ENCODE data around the gene ZCCHC17. TPM values are rescaled to one million over a fixed set of nuclear protein-coding genes. Genes with fewer than 3 reads are reported as not detected.
A peak's percentile ranks its signal among the peaks of the same experiment; 100 is the strongest.

The ZCCHC17 gene
- polyA plus RNA-seq, 3 donors = 43.7 to 53.6 (median 52.6) TPM

DNA sequence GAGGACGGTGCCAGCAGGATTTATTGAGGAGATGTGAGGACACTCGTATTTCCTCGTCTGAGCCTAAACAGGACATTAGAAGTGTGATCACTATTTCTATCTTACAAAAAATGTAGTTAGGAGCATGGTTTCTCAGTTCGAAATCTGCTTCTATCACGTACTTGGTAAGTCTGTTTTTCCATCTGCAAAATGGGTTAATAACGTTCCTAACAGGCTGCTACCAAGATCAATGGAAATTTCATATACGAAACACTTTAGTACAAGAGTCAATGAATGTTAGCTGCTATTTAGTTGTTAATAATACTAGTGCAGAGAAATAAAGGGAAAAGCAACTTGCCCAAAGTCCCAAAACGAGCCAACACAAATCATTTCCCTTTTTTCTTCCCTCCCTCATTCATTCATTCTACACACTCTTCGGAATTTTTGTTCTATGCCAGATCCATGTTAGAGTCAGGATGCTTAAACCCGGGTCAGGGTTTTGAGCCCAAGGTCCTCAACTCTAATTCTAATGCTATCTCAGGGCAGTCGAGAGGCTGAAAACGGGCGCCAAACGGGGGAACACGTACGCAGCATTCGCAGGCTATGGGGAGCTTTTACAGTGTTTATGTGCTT is 852 bp upstream of the ZCCHC17 start:
- DNase-seq (ENCODE audit: extremely low read depth in 1 of 11, low read depth in 9 of 11, low spot score in 4 of 11) = no peak

DNA sequence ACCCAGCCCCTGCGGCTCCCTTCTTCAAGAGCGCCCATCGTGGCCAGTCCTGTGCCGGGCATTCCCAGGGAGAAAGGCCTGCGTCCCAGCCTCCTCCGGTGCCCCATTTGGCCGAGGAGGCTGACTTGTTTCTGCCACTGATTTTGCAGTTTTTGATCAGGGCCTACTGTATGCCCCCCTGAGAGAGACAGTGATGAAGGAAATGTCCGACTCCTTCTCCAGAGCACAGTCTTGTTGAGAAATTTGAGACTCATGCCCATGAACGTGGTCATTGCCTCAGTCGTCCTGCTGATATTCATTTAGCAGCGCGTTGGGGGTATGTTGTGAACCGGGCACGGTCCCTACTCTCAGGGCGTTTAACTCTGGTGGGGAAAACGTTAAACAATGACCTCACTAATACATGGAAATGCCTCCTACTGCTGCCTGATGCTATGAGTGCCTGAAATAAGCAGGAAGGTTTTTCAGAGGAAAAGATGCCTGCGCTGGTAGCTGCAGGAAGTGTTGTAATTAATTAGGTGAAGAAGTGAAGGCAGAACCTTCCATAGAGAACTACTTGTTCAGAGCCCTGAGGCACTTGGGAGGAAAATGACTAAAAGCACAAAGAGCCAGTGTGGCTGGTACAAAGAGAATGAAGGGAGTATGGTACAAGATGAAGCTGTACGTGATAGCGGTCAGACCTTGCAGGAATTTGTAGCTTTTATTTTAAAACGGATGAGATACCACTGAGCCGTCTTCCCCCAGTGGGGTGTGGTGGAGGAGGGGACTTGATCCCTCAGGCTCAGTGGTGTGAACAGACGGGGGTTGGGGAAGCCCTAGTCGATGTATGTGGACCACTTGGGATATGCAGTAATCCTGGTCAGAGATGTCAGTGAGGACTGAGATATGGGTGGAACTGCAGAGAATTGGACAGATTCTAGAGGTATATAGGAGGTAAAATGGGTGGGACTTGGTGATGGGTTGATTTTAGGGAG is 730 bp downstream of the ZCCHC17 start:
- DNase-seq (ENCODE audit: extremely low read depth in 1 of 11, low read depth in 9 of 11, low spot score in 4 of 11) = peak in 9 of 11 donors; percentile 7 to 20 (median 15)

DNA sequence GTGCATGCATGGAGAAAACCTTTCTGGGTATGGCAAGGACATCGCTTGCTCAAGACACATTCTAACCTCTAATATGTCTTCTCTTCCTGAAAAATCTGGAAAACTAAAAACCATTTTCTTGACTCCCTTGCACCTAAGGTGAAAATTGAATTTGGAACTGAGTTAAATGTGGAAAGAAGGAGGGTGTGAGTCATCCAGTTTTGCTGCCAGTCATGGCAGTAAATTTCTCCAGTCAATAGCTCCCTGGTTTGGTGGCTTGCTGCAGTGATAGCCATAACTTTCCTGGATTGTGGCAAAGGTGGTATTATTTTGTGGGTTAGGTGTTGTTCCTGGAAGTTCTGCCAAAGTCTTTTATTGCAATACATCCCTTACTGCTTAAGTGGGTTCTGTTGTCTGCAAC is 2.5 kb downstream of the ZCCHC17 start:
- no peak for DNase-seq (ENCODE audit: extremely low read depth in 1 of 11, low read depth in 9 of 11, low spot score in 4 of 11)

DNA sequence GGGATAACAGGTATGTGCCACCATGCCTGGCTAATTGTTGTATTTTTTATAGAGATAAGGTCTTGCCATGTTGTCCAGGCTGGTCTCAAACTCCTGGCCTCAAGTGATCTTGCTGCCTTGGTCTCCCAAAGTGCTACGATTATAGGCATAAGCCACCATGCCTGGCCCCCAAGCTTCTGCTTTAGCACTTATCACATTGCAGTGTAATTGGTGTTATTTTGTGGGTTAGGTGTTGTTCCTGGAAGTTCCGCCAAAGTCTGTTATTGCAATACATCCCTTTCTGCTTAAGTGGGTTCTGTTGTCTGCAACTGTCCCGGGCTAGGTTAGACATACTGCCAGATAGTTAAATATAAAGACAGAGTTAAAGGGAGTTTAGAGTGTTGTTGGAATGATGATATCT is 3.4 kb downstream of the ZCCHC17 start:
- DNase-seq (ENCODE audit: extremely low read depth in 1 of 11, low read depth in 9 of 11, low spot score in 4 of 11) = no peak

DNA sequence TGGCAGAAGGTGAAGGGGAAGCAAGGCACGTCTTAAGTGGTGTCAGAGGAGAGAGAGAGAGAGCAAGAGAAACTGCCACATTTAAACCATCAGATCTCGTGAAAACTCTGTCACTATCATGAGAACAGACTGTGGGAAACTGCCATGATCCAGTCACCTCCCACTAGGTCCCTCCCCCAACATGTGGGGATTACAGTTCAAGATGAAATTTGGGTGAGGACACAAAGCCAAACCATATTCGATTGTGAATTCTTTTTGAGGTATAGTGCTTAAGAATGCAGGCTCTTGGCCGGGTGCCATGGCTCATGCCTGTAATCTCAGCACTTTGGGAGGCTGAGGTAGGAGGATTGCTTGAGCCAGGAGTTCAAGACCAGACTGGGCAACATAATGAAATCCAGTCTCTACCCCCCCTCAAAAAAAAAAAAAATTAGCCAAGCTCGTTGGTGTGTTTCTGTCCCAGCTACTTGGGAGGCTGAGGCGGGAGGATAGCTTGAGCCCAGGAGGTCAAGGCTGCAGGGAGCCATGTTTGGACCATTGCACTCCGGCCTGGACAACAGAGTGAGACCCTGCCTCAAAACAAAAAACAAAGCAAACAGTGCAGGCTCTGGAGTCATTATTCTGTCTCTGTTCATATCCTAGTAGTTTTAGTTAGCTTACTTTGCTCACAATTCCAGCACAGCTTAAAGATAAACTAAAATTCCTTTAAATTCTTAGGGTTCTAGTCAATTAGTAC is 6.0 kb downstream of the ZCCHC17 start:
- DNase-seq (ENCODE audit: extremely low read depth in 1 of 11, low read depth in 9 of 11, low spot score in 4 of 11) = no peak

DNA sequence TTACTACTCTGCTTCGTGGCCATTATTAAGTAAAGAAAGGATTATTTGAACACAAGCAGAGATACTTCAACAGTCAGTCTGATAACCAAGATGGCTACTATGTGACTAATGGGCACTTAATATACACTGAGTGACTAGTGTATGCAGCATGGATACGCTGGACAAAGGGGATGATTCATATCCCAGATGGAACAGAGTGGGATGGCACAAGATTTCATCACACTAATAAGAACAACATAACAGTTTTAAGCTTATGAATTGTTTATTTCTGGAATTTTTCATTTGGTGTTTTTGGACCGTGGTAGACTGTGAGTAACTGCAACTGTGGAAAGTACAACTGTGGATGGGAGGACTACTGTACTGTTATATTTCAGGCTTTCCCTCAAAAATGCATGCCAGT is 9.4 kb downstream of the ZCCHC17 start:
- DNase-seq (ENCODE audit: extremely low read depth in 1 of 11, low read depth in 9 of 11, low spot score in 4 of 11) = no peak

DNA sequence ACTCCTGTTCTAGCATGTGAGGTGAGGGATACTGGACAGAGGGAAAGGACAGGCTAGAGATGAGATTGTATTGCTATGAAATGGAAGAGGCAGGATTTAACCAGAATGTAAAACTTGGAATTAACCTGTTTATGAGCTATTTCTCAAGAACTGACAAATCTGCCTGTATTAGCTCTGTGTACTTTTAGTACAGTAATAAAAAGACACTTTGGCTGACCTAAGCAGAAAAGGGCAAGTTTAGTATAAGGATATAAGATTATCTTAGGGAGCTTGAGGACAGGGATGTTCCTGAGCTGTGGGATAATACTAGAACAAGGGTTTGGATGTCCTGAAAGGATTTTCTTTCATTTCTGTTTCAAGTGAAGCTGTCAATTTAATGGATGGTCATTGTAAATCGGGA is 11.2 kb downstream of the ZCCHC17 start:
- no peak for DNase-seq (ENCODE audit: extremely low read depth in 1 of 11, low read depth in 9 of 11, low spot score in 4 of 11)

DNA sequence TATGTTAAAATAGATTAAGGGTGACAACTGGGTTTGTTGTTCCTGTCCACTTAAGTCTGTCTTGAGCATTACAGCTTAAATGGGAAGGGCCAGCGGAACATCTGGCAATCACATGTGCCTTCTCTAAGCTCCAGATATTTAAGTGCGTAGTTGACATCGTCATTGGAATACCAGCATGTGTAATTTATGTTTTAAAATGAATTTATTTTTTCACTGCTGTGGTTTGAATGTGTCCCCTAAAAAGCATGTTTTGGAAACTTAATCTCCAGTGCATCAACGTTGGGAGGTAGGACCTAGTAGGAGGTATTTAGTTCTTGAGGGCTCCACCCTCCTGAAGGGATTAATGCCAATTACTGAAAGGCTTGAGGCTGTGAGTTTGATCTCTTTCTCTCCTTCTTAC is 13.4 kb downstream of the ZCCHC17 start:
- no peak for DNase-seq (ENCODE audit: extremely low read depth in 1 of 11, low read depth in 9 of 11, low spot score in 4 of 11)

DNA sequence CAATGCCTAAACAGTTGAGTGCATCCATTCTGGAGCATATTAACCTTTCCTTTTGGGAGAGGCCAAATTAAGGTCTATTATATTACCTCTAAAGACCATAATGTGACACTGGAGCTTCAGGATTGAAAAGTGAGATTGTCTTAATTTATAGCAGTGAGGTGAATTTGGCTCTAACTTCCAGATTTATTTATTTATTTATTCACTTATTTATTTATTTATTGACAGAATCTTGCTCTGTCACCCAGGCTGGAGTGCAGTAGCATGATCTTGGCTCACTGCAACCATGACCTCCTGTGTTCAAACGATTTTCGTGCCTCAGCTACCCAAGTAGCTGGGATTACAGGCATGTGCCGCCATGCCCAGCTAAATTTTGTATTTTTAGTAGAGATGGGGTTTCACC is 19.1 kb downstream of the ZCCHC17 start:
- no peak for DNase-seq (ENCODE audit: extremely low read depth in 1 of 11, low read depth in 9 of 11, low spot score in 4 of 11)

DNA sequence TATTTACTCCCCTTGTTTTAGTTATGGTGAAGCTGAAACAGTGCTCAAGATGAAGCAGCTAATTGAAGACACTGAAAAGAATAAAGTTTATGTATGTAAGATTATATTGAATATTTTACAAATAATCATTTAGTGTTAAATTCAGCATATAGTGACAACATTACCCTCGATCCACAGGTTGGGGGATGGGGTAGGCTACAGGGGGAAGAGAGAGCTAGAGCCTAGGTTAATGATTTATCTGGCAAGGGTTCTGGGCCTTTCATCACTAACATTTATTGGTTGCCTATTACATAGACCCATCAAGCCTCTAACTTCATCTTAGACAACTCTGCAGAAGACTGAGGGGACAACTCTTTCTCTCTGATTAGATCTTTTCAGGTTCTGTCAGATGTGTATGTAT is 21.3 kb downstream of the ZCCHC17 start:
- DNase-seq (ENCODE audit: extremely low read depth in 1 of 11, low read depth in 9 of 11, low spot score in 4 of 11) = no peak

DNA sequence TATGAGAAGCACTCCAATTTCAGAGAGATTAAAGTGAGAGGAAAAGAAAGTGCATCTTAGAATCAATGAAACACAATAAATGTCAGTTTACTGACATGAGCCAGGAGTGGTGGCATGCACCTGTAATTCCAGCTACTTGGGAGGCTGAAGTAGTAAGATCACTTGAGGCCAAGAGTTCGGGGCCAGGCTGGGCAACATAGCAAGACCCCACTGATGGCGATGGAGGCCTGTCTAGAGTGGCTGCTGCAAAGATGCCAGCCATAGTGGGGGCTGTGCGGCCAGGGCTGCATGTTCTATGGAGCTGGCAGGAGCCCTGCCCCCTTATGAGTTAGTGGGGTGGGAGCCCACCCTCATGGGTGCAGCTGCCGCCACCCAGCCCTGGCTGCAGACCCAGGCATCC is 27.3 kb downstream of the ZCCHC17 start:
- no peak for DNase-seq (ENCODE audit: extremely low read depth in 1 of 11, low read depth in 9 of 11, low spot score in 4 of 11)

DNA sequence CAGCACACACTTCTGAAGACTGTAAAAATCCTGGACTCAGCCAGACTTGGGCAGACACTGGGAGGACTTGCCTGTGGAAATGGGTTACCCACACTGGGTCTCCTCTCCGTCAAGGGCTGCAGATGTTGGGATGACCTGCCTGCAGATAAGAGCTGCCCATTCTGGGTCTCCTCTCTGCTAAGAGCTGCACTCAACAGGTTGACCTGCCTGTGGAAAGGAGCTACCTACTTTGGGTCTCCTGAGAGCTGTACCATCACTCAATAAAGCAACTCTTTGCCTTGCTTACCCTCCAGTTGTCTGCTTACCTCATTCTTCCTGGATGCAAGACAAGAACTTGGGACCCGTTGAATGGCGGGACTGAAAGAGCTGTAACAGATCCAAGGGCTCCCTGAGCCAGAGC is 28.2 kb downstream of the ZCCHC17 start:
- no peak for DNase-seq (ENCODE audit: extremely low read depth in 1 of 11, low read depth in 9 of 11, low spot score in 4 of 11)

DNA sequence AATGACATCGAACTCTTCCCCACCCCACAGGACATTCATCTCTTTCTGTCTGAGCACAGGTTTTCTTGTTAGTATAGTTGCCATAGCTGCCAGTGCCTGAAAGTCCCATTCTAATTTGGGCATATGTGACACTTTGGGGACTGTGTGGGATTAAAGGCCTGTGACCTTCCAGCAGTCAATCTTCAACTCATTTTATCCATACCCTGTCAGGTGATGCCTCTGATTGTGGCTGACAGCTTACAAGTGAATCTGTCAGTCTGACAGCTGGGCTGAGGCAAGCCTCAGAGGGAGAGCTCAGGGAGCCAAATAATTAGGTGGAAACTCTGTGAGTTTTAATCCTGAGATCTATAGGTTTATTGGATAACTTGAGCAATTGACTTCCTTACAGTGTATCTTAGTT is 29.6 kb downstream of the ZCCHC17 start:
- no peak for DNase-seq (ENCODE audit: extremely low read depth in 1 of 11, low read depth in 9 of 11, low spot score in 4 of 11)

DNA sequence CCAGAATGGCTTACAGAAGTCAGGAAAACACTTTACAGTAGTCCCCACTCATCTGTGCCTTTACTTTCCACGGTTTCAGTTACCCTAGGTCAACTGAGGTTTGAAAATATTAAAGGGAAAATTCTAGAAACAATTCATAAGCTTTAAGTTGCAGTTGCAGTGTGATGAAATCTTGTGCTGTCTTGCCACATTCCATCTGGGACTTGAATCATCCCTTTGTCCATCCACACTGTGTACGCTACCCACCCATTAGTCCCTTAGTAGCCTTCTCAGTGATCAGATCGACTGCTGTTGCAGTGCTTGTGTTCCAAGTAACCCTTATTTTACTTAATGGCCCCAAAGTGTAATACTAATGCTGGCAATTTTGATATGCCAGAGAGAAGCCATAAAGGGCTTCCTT is 30.5 kb downstream of the ZCCHC17 start:
- DNase-seq (ENCODE audit: extremely low read depth in 1 of 11, low read depth in 9 of 11, low spot score in 4 of 11) = no peak

DNA sequence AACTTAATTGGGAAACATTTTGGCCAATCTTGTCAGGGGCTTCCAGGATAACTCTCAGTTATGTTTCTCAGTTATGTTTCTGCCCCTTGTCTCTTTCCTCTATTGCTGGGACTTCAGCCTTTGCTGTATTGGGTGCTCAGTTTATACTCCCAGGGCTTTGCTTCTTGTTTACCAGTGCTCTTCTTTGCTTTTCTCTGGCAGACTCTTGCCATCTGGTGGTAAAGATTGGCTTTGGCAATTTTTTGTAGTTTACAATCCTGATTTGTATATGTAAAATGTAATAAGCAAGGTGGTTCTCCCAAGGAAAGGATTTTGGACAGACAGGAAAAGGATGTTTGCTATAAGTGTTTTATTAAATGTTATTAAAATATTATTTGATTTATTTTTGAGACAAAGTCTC is 38.2 kb downstream of the ZCCHC17 start:
- peak in 4 of 11 donors; percentile 5 to 20 (median 10) for DNase-seq (ENCODE audit: extremely low read depth in 1 of 11, low read depth in 9 of 11, low spot score in 4 of 11)

DNA sequence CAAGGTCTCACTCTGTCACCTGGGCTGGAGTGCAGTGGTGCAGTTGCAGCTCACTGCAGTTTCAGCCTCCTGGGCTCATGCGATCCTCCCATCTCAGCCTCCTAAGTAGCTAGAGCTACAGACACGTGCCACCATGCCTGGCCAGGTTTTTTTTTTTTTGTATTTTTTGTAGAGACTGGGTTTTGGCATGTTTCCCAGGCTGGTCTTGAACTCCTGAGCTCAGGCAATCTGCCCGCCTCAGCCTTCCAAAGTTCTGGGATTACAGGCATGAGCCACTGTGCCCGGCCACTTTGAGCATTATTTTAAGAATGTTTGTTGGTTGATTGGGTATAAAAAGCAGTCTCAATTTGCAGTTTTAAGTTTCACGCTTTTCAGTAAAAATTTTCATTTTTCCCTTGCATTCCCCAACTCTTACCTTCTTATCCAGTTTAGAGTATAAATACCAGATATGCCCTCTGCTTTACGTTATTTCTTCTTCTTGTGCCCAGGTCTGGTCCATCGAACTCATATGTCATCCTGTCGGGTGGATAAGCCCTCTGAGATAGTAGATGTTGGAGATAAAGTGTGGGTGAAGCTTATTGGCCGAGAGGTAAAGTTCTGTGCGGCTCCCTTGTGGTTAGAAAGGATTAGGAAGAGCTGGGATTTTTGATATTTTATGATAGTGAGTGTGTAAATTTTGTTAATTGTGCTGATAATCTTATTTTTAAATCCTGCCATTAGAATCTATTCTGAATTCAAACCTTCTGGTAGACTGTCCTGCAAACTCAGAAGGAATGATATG is 40.0 kb downstream of the ZCCHC17 start:
- no peak for DNase-seq (ENCODE audit: extremely low read depth in 1 of 11, low read depth in 9 of 11, low spot score in 4 of 11)

DNA sequence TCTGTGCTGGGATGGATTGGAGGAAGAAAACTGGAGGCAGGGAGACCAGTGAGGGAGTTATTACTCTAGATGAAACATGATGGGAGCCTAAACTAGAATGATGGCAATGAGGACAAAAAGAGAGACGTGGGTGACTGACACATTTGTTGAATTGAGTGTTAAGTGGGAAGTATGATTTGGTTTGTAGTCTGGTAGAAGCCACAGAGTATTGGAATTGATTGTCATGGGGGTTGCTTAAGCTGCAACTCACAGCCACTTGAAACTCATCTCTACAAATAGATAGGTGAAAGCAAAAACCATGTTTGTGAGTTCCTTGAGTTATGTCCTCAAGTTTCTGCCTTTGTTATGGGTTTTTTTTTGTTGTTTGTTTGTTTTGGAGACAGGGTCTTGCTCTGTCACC is 47.7 kb downstream of the ZCCHC17 start:
- no peak for DNase-seq (ENCODE audit: extremely low read depth in 1 of 11, low read depth in 9 of 11, low spot score in 4 of 11)

DNA sequence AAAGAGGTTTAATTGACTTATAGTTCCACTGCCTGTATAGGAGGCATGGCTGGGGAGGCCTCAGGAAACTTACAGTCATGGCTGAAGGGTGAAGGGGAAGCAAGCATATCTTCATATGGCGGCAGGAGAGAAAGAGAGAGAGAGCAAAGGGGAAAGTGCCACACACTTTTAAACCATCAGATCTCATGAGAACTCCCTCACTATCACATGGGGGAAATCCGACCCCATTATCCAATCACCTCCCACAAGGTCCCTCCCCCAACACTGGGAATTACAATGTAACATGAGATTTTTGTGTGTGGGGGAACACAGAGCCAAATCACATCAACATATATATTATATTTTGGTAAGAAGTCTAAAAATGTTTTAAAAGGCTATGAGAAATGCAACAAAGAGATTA is 48.8 kb downstream of the ZCCHC17 start:
- DNase-seq (ENCODE audit: extremely low read depth in 1 of 11, low read depth in 9 of 11, low spot score in 4 of 11) = no peak

DNA sequence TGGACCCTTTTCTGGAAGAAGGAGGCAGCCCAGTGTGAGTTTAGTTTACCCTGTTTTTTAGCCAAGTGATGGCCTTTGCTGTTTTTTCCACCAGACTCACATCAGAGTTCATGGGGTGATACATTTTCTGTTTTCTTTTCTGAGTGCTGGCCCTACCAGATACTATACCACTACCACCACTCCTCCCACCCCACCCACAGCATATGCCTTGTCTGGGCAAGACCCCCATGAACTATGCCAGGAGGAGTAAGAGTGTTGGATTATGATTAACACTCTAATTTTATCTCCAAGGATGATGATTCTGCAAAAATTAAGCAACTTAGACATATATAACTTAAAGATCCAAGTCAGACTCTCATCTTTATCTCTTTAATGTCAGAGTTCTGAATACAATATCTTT is 50.0 kb downstream of the ZCCHC17 start:
- no peak for DNase-seq (ENCODE audit: extremely low read depth in 1 of 11, low read depth in 9 of 11, low spot score in 4 of 11)
